Lower lobe of right lung (tissue), 2 donors: Measurements from ENCODE around the gene B4GALNT3. TPM values are rescaled to one million over a fixed set of nuclear protein-coding genes. Genes with fewer than 3 reads are reported as not detected.

ENCODE experiments used
- ATAC-seq, 2 donors: fragments of 200-7000 bp; cut with Tn5 transposase; one replicate each; pipeline ENCODE4 v1.9.1; 2020 to 2022; ENCODE audit warnings: mild to moderate bottlenecking in 2 of 2, moderate library complexity in 2 of 2
- DNase-seq: peaks from one replicate; pipeline ENCODE4 v3.0.0-alpha.2; 2020
- H3K27ac ChIP-seq: fragments of 200-600 bp; one replicate; pipeline ENCODE4 v1.8.0; 2022
- H3K27me3 ChIP-seq: fragments of 200-600 bp; one replicate; pipeline ENCODE4 v1.8.0; 2022; ENCODE audit warnings: low read depth
- H3K36me3 ChIP-seq: fragments of 200-600 bp; one replicate; pipeline ENCODE4 v1.8.0; 2022; ENCODE audit warnings: mild to moderate bottlenecking
- H3K4me1 ChIP-seq: fragments of 200-600 bp; one replicate; pipeline ENCODE4 v1.8.0; 2022
- H3K4me3 ChIP-seq: fragments of 200-600 bp; one replicate; pipeline ENCODE4 v1.8.0; 2022; ENCODE audit warnings: mild to moderate bottlenecking
- H3K9me3 ChIP-seq: fragments of 200-600 bp; one replicate; pipeline ENCODE4 v1.8.0; 2022
- intact Hi-C: fragments of 100-400 bp; cut with DNase I; formaldehyde crosslinking; loops from one replicate; pipeline ENCODE4 v1.11.0; 2022
- total RNA-seq: library from RNA; stranded (reverse); fragmentation: NEBNext Ultra II Directional; extraction: Animal tissue kit (Norgen Biotek cat#: 25700); gene quantifications from one replicate; pipeline ENCODE4 v1.2.1, GENCODE V29; 2021
- TF ChIP-seq, protein P1 (sequence below): fragments of 200-600 bp; IDR thresholded peaks from one replicate; pipeline ENCODE4 v1.8.0; 2022; ENCODE audit warnings: antibody characterized with exemption, mild to moderate bottlenecking
- donor health status: DM: no; HTN: yes; CAD: no; lungs with severe emphysema.

Gene B4GALNT3
- total RNA-seq, 1 donor from 2014 or later = 20.6 TPM

DNA sequence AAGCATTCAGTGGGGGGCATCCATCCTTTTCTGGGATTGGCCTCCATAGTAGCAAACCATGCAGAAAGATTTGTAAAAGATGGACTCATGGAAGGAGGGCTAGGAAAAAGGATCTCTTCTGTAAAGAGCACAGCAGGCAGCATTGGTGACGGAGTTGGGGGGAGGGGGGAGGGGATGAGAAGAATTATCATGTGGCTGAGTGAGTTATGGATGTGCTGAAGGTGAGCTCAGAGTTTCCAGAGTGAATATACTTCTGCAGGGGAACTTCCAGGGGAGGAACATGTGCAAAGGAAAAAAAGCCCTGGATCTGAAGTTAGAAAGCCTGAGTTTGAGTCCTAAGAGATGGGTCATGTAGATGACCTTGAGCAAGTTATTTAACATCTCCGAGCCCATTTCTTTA, 3.9 kb upstream of the B4GALNT3 start:
- H3K27me3 ChIP-seq = peaks cover 25% of the 10 kb centered on the region
- H3K4me1 ChIP-seq = peaks cover 13% of the 10 kb centered on the region
- no peak overlapping the region for H3K4me3 ChIP-seq
- no peaks in the 10 kb centered on the region for H3K36me3 ChIP-seq
- DNase-seq (no peak), ATAC-seq (no peak)
- H3K9me3 ChIP-seq = no peaks in the 10 kb centered on the region
- TF ChIP-seq, protein P1, sequence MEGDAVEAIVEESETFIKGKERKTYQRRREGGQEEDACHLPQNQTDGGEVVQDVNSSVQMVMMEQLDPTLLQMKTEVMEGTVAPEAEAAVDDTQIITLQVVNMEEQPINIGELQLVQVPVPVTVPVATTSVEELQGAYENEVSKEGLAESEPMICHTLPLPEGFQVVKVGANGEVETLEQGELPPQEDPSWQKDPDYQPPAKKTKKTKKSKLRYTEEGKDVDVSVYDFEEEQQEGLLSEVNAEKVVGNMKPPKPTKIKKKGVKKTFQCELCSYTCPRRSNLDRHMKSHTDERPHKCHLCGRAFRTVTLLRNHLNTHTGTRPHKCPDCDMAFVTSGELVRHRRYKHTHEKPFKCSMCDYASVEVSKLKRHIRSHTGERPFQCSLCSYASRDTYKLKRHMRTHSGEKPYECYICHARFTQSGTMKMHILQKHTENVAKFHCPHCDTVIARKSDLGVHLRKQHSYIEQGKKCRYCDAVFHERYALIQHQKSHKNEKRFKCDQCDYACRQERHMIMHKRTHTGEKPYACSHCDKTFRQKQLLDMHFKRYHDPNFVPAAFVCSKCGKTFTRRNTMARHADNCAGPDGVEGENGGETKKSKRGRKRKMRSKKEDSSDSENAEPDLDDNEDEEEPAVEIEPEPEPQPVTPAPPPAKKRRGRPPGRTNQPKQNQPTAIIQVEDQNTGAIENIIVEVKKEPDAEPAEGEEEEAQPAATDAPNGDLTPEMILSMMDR = no peak
- intact Hi-C loops = loop anchor here (10.0 kb wide), 1 partner anchor 69 kb away; no protein-coding TSS in a partner anchor
- H3K27ac ChIP-seq = no peak overlapping the region

DNA sequence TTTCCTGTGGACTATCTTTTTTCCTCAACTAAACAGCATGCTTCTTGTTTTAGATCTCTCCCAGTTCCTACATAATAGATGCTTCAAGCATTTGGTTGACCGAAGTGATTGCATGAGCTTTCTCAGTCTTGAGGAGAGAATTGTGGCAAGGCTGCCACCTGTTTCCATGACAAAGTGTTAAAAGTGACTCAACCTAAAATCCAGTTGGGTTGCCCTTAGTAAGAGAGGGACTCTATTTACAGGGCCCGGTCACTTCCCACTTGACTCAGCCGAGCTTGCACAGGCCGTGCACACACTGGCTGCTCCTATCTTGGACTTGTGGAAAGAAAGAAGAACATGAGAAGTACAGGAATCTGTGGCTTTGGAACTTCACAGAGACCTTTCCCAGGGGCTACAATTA, 2.1 kb upstream of the B4GALNT3 start:
- no peak overlapping the region for H3K27ac ChIP-seq
- H3K9me3 ChIP-seq = no peaks in the 10 kb centered on the region
- peaks cover 18% of the 10 kb centered on the region for H3K4me1 ChIP-seq
- ATAC-seq (no peak), DNase-seq (no peak)
- H3K27me3 ChIP-seq = peaks cover 37% of the 10 kb centered on the region
- no peaks in the 10 kb centered on the region for H3K36me3 ChIP-seq
- no peak overlapping the region for H3K4me3 ChIP-seq
- intact Hi-C loops = loop anchor here (10.0 kb wide), 1 partner anchor 67 kb away; no protein-coding TSS in a partner anchor
- TF ChIP-seq, protein P1 = no peak

DNA sequence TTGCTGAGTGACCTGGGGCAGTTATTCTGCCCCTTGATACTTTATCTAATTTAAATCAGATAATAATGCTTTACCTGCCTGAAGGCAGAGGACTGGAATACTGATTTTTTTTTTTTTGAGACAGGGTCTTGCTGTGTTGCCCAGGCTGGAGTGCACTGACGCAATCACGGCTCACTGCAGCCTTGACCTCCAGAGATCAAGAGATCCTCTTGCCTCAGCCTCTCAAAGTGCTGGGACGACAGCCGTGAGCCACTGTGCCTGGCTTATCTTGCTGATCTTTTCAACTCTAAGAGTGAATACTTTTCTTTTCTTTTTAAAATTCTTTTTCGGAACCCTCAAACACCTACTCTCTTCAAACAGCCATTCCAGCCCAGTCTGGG, 699 bp upstream of the B4GALNT3 start:
- Histone ChIP-seq H3K27ac (peak overlapping the region; percentile 72), H3K4me1 (peaks cover 18% of the 10 kb centered on the region), H3K9me3 (no peaks in the 10 kb centered on the region), H3K4me3 (peak overlapping the region; percentile 58), H3K36me3 (no peaks in the 10 kb centered on the region), H3K27me3 (peaks cover 40% of the 10 kb centered on the region)
- intact Hi-C loops = loop anchor here (10.0 kb wide), 1 partner anchor 66 kb away; no protein-coding TSS in a partner anchor
- TF ChIP-seq, protein P1 = no peak
- ATAC-seq = no peak
- DNase-seq = no peak

DNA sequence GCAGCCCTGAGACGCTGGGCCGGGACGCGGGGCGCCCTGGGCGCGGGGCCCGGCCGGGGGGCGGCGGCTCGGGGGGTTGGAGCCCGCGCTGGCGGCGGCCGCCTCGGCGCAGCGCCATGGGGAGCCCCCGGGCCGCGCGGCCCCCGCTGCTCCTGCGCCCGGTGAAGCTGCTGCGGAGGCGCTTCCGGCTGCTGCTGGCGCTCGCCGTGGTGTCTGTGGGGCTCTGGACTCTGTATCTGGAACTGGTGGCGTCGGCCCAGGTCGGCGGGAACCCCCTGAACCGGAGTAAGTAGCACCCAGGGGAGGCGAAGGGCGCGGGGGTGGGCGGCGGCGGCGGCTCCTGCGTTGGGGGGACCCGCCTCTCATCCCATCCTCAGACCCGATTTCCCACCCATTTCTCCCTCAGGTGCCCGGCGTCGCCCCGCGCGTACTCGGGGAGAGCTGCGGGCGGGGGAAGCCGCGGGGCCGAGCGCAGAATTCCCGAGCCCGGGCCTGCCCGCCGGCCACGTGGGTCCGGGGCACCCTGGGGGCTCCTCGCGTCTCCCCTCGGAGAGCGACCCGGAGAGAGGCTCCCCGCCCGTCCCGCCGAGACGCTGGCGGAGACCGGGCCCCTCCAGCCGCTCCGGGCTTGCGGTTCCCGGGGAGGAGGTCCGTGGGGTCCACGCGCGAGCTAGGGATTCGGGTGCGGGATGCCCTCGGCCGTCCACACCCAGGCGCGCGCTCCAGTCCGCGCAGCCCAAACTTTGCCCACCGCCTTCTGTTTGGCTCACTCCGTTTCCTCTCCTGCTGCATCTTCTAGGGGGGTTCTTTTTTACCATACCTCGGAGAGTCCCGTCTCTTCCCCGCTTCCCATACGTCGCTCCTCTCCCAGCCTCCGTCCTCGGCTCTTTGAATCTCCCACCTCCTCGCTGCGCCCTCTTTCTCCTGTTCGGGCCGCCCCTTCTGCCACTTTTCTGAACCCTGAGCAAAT, 807 bp downstream of the B4GALNT3 start:
- intact Hi-C loops = no loop called here
- ATAC-seq (peak; percentile 23 to 32), DNase-seq (peak; percentile 59)
- Histone ChIP-seq H3K4me3 (peak overlapping the region; percentile 58), H3K36me3 (no peaks in the 10 kb centered on the region), H3K9me3 (no peaks in the 10 kb centered on the region), H3K4me1 (peaks cover 21% of the 10 kb centered on the region), H3K27me3 (peaks cover 40% of the 10 kb centered on the region), H3K27ac (no peak overlapping the region)
- TF ChIP-seq, protein P1 = no peak

DNA sequence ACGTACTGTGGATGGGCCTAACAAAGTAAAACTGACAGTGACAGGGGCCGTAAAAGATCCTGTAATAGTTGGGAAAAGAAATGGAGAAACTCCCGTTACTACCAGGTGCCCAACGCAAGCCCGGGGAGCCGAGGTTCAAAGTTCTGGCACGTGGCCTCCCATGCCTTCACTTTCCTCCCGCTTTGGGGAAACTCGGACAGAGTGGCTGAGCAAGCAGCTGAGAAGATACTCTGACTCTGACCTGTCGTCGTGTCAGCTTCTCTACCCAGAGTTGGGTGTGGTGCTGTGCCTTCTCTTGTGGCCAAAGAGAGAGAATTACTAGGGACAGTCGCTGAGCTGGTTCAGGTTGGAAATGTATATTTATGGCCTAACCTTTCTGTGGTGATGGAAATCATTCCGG, 1.7 kb downstream of the B4GALNT3 start:
- Histone ChIP-seq H3K27me3 (peaks cover 40% of the 10 kb centered on the region), H3K27ac (no peak overlapping the region), H3K4me1 (peaks cover 22% of the 10 kb centered on the region), H3K9me3 (no peaks in the 10 kb centered on the region), H3K36me3 (no peaks in the 10 kb centered on the region), H3K4me3 (peak overlapping the region; percentile 58)
- TF ChIP-seq, protein P1 = no peak
- no peak for ATAC-seq
- intact Hi-C loops = no loop called here
- no peak for DNase-seq
